SKM-1 (cell line): Measurements from ENCODE around the gene ZNF771.

Experiments
- DNase-seq: peaks from one replicate; lab custom pipeline; 2025; ENCODE audit not compliant: unreplicated experiment; lab: John Stamatoyannopoulos, UW

Gene ZNF771

GRCh38 chr16:30398661-30399434, 8.6 kb upstream of the ZNF771 start:
- DNase-seq, result no peak

- DNase-seq, result no peak
Measured at GRCh38 chr16:30399435-30400186, 7.8 kb upstream of the ZNF771 start.

GRCh38 chr16:30401768-30402425, 5.5 kb upstream of the ZNF771 start:
- DNase-seq, result no peak

GRCh38 chr16:30406795-30407101, 658 bp upstream of the ZNF771 start:
- DNase-seq, result no peak

- no peak for DNase-seq
Measured at GRCh38 chr16:30407804-30408534, 563 bp downstream of the ZNF771 start.

- peak; percentile 65 for DNase-seq
Measured at GRCh38 chr16:30409125-30410060, 2.0 kb downstream of the ZNF771 start.

GRCh38 chr16:30413112-30413806, 5.9 kb downstream of the ZNF771 start:
- no peak for DNase-seq

- DNase-seq, result no peak
Measured at GRCh38 chr16:30414159-30414558, 6.8 kb downstream of the ZNF771 start.

GRCh38 chr16:30416047-30416603, 8.7 kb downstream of the ZNF771 start:
- DNase-seq, result no peak

- DNase-seq, result no peak
Measured at GRCh38 chr16:30416624-30417528, 9.5 kb downstream of the ZNF771 start.

- DNase-seq, result peak; percentile 69
Measured at GRCh38 chr16:30417529-30418349, 10.3 kb downstream of the ZNF771 start.

GRCh38 chr16:30418350-30419181, 11.2 kb downstream of the ZNF771 start:
- DNase-seq, result no peak

GRCh38 chr16:30421010-30421409, 13.6 kb downstream of the ZNF771 start:
- no peak for DNase-seq

GRCh38 chr16:30428055-30428454, 20.6 kb downstream of the ZNF771 start:
- no peak for DNase-seq

GRCh38 chr16:30429418-30429677, 21.9 kb downstream of the ZNF771 start:
- no peak for DNase-seq

GRCh38 chr16:30429678-30430427, 22.4 kb downstream of the ZNF771 start, which contains the start of gene DCTPP1:
Gene DCTPP1 (minus strand): TSS chr16:30430030. CDS start chr16:30429980, 50 bp downstream.
- DNase-seq, result peak; percentile 99
